Measurements from ENCODE around the gene GRHPR. TPM values are rescaled to one million over a fixed set of nuclear protein-coding genes. Genes with fewer than 3 reads are reported as not detected.

Gene GRHPR
- total and polyA plus RNA-seq, 2 of the 8 experiments (the other 6 are each of a cell fraction or from before 2014, with no cell fraction given) = 97.0 to 201 TPM

DNA sequence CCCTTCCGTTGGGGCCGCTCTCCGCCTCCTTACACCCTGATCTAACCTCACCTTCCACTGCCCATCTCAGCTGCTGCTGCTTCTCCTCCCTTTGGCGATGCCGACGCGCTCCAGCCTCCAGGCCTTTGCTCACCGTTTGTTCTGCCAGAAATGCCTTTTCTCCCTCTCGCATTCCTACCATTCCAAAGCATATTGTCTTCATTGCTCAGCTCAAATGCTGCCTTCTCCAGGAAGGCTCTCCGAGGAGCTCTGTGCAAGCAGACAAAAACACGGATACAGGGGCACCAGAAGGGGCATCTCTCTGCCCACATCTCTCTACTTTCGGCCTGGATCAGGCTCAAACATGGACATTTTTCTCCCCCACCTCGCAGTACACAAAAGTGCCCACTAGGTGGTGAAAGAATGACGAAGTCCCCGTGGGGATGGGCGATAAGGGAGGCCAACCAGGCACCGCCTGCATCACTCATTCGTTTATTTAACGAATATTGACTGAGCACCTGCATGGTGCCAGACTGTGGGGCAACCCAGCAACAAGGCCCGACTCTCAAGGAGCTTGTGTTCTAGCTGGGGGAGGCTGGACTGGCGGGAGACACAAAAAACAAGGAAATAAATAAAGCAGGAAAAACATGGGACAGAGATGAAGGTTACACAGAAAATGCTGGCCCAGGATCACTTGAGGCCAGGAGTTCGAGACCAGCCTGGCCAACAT, 7.3 kb upstream of the GRHPR start (continued):
- TF ChIP-seq NANOG (IDR thresholded peaks at IDR 0.05; ENCODE audit: insufficient read depth, low read depth, low read length, poor library complexity, severe bottlenecking) = no peak
- TF ChIP-seq E2F6 (IDR thresholded peaks at IDR 0.05) = no peak
- no peak for TF ChIP-seq JUND (IDR thresholded peaks at IDR 0.05; ENCODE audit: low read length)
- no peak for TF ChIP-seq RNF2 (IDR thresholded peaks at IDR 0.05; ENCODE audit: borderline replicate concordance, low read depth, low read length, missing control alignments, poor library complexity, severe bottlenecking)
- TF ChIP-seq HDAC2 (IDR thresholded peaks at IDR 0.05; ENCODE audit: borderline replicate concordance in 1 of 2, low read depth in 2 of 2, low read length in 2 of 2) = 0 out of 4 replicates have a peak, but pooled peaks have one; percentile 1 to 64
- TF ChIP-seq SP2 (IDR thresholded peaks at IDR 0.05; ENCODE audit: low read length) = no peak
- TF ChIP-seq CHD1 (IDR thresholded peaks at IDR 0.05; ENCODE audit: low read depth, low read length) = no peak
- no peak for TF ChIP-seq GABPA (IDR thresholded peaks at IDR 0.05; ENCODE audit: borderline replicate concordance, insufficient read depth, low read length)
- TF ChIP-seq KDM4A (IDR thresholded peaks at IDR 0.05; ENCODE audit: low read depth, low read length, severe bottlenecking) = no peak
- no peak for TF ChIP-seq GTF2F1 (IDR thresholded peaks at IDR 0.05; ENCODE audit: borderline replicate concordance, low read depth, low read length)
- TF ChIP-seq SRF (IDR thresholded peaks at IDR 0.05; ENCODE audit: low read depth, low read length) = no peak
- 0 out of 3 replicates have a peak, but pooled peaks of 1 of the 2 experiments have one; percentile 39 for TF ChIP-seq POLR2A (IDR thresholded peaks at IDR 0.05; ENCODE audit: control extremely low read depth in 1 of 2, low read depth in 2 of 2, low read length in 2 of 2)
- TF ChIP-seq YY1 (IDR thresholded peaks at IDR 0.05; ENCODE audit: low read depth, low read length) = peak; percentile 48; the same call in 1 of the 2 replicates
- TF ChIP-seq TAF7 (optimal IDR thresholded peaks at IDR 0.05; ENCODE audit: borderline replicate concordance, low read depth, low read length) = no peak
- TF ChIP-seq, protein P1, sequence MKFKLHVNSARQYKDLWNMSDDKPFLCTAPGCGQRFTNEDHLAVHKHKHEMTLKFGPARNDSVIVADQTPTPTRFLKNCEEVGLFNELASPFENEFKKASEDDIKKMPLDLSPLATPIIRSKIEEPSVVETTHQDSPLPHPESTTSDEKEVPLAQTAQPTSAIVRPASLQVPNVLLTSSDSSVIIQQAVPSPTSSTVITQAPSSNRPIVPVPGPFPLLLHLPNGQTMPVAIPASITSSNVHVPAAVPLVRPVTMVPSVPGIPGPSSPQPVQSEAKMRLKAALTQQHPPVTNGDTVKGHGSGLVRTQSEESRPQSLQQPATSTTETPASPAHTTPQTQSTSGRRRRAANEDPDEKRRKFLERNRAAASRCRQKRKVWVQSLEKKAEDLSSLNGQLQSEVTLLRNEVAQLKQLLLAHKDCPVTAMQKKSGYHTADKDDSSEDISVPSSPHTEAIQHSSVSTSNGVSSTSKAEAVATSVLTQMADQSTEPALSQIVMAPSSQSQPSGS (IDR thresholded peaks at IDR 0.05; ENCODE audit: low read length) = peak; percentile 55; the same call in 1 of the 2 replicates
- no peak for TF ChIP-seq KDM5A (IDR thresholded peaks at IDR 0.05; ENCODE audit: low read length)
- no peak for TF ChIP-seq TCF12 (IDR thresholded peaks at IDR 0.05; ENCODE audit: low read depth, low read length)
- TF ChIP-seq CHD2 (IDR thresholded peaks at IDR 0.05; ENCODE audit: low read length) = no peak
- no peak for TF ChIP-seq JUN (IDR thresholded peaks at IDR 0.05; ENCODE audit: low read depth, low read length)

All from H1 (cell line).